Glutamatergic neuron (in vitro differentiated cells): Measurements from ENCODE around the gene TPCN2. TPM values are rescaled to one million over a fixed set of nuclear protein-coding genes. Genes with fewer than 3 reads are reported as not detected.

Experiments
- DNase-seq: peaks from one replicate; pipeline ENCODE4 v3.0.0; 2022
- H3K27ac Mint-ChIP-seq: one replicate; pipeline ENCODE4 v1.8.0; 2020; ENCODE audit warnings: mild to moderate bottlenecking, mixed read lengths, inconsistent platforms; ENCODE audit not compliant: unreplicated experiment
- H3K27me3 Mint-ChIP-seq: one replicate; pipeline ENCODE4 v1.8.0; 2020; ENCODE audit warnings: mild to moderate bottlenecking, moderate library complexity, mixed read lengths, inconsistent platforms; ENCODE audit not compliant: unreplicated experiment
- H3K36me3 Mint-ChIP-seq: one replicate; pipeline ENCODE4 v1.8.0; 2020; ENCODE audit warnings: mild to moderate bottlenecking, mixed read lengths, inconsistent platforms; ENCODE audit not compliant: unreplicated experiment
- H3K4me1 Mint-ChIP-seq: one replicate; pipeline ENCODE4 v1.8.0; 2020; ENCODE audit warnings: mild to moderate bottlenecking, low read depth, mixed read lengths, inconsistent platforms; ENCODE audit not compliant: unreplicated experiment
- H3K4me3 Mint-ChIP-seq: one replicate; pipeline ENCODE4 v1.8.0; 2020; ENCODE audit warnings: mild to moderate bottlenecking, mixed read lengths, inconsistent platforms; ENCODE audit not compliant: unreplicated experiment
- H3K9me3 Mint-ChIP-seq: one replicate; pipeline ENCODE4 v1.8.0; 2020; ENCODE audit warnings: mild to moderate bottlenecking, moderate library complexity, mixed read lengths, inconsistent platforms; ENCODE audit not compliant: unreplicated experiment
- total RNA-seq: library from RNA; stranded (reverse); fragmentation: NEBNext Ultra II Directional; extraction: Animal tissue kit (Norgen Biotek cat#: 25700); gene quantifications from one replicate; pipeline ENCODE4 v1.2.1, GENCODE V29; 2021; ENCODE audit not compliant: unreplicated experiment
- TF ChIP-seq, protein P1 (sequence below): fragments of 200-600 bp; sonication (generic); IDR thresholded peaks from one replicate; pipeline ENCODE4 v1.5.0; 2021; ENCODE audit not compliant: partially characterized antibody, unreplicated experiment

TPCN2 gene
- total RNA-seq, 1 donor from 2014 or later: 17.2 TPM

GRCh38 chr11:69110451-69110850 is 61.7 kb downstream of the TPCN2 start:
- Mint-ChIP-seq H3K27ac (no peak overlapping the region), H3K9me3 (peaks cover 4% of the 10 kb centered on the region), H3K27me3 (peaks cover 3% of the 10 kb centered on the region), H3K4me1 (peaks cover 3% of the 10 kb centered on the region), H3K36me3 (peaks cover 15% of the 10 kb centered on the region), H3K4me3 (no peak overlapping the region)
- no peak for DNase-seq
- TF ChIP-seq, protein P1, sequence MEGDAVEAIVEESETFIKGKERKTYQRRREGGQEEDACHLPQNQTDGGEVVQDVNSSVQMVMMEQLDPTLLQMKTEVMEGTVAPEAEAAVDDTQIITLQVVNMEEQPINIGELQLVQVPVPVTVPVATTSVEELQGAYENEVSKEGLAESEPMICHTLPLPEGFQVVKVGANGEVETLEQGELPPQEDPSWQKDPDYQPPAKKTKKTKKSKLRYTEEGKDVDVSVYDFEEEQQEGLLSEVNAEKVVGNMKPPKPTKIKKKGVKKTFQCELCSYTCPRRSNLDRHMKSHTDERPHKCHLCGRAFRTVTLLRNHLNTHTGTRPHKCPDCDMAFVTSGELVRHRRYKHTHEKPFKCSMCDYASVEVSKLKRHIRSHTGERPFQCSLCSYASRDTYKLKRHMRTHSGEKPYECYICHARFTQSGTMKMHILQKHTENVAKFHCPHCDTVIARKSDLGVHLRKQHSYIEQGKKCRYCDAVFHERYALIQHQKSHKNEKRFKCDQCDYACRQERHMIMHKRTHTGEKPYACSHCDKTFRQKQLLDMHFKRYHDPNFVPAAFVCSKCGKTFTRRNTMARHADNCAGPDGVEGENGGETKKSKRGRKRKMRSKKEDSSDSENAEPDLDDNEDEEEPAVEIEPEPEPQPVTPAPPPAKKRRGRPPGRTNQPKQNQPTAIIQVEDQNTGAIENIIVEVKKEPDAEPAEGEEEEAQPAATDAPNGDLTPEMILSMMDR: no peak

DNA sequence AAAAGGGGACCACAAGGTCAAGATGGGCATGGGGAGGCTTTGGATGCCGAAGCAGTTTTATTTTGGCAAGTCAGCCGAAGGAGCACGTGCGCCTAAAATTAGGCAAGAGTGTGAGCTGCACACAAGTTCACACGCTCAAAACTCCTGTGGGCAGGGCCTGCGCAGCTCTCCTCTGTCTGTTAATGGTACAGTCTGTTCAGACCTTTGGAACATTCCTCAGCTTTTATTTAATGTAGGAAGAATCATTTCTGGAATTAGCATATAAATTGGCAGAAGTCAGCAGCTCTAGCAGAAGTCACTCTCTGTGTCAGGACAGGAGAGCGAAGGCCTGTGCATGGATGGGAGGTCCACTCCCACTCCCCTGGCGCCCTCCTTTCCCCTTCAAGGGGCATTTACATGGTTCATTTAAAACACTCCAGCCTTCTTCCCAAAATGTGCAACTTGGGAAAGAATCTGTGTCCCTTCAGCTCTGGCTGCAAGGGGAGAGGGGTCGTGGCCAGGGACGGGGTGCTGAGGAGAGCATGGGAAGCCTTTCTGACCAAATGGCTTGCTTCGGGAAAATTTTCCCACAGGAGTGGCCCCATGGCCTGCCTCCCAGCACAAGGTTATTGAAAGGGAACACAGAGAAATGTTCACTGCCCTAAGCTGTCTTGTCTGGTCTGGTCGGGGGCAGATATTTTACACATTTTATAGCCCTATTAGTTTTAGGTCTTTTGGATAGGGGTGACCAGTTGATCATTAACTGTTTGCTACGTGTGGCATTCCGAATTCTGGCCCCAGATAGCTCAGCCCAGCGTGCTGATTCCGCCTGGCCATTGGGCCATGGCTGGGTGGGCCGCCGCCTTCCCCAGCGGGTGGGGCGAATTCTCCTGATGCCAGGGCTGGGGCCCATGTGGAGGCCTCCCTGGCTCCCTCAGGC is 63.2 kb downstream of the TPCN2 start:
- no peak for DNase-seq
- H3K36me3 Mint-ChIP-seq: peaks cover 15% of the 10 kb centered on the region
- TF ChIP-seq, protein P1: no peak
- peaks cover 3% of the 10 kb centered on the region for H3K27me3 Mint-ChIP-seq
- no peak overlapping the region for H3K27ac Mint-ChIP-seq
- no peak overlapping the region for H3K4me3 Mint-ChIP-seq
- H3K9me3 Mint-ChIP-seq: peaks cover 4% of the 10 kb centered on the region
- H3K4me1 Mint-ChIP-seq: no peaks in the 10 kb centered on the region

DNA sequence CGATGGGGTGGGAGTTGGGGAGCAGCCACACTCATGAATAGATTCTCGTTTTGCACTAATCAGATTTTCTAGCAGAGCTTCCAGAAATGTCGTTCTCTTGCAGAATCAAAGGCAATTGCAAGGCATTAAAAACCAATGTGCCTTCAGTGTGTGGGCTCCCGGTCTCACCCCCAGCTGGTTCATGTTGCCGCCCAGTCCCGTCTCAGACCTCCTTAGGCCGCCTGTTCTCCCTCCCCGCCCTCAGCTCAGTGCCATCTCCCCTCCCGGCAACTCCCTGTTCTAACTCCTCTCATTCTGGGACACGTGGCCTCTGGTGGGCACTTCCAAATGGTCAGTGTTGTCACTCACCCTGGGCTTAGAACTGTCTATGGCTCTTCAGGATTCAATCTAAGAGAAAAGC is 64.5 kb downstream of the TPCN2 start:
- DNase-seq: no peak
- Mint-ChIP-seq H3K4me1 (no peaks in the 10 kb centered on the region), H3K36me3 (peaks cover 12% of the 10 kb centered on the region), H3K9me3 (peaks cover 7% of the 10 kb centered on the region), H3K4me3 (no peak overlapping the region), H3K27ac (no peak overlapping the region), H3K27me3 (peaks cover 5% of the 10 kb centered on the region)
- TF ChIP-seq, protein P1: no peak

GRCh38 chr11:69113646-69114340 is 65.1 kb downstream of the TPCN2 start:
- Mint-ChIP-seq H3K9me3 (peaks cover 7% of the 10 kb centered on the region), H3K4me1 (no peaks in the 10 kb centered on the region), H3K27me3 (peaks cover 5% of the 10 kb centered on the region), H3K36me3 (peaks cover 11% of the 10 kb centered on the region), H3K4me3 (no peak overlapping the region), H3K27ac (no peak overlapping the region)
- TF ChIP-seq, protein P1: no peak
- no peak for DNase-seq

- no peak for DNase-seq
- Mint-ChIP-seq H3K4me1 (no peaks in the 10 kb centered on the region), H3K36me3 (peaks cover 11% of the 10 kb centered on the region), H3K4me3 (no peak overlapping the region), H3K27ac (no peak overlapping the region), H3K9me3 (peaks cover 10% of the 10 kb centered on the region), H3K27me3 (peaks cover 5% of the 10 kb centered on the region)
- TF ChIP-seq, protein P1: no peak
Measured at GRCh38 chr11:69114362-69114761, 65.6 kb downstream of the TPCN2 start.
